CD4-positive, alpha-beta T cell treated with Interleukin-15 for 4 hours (primary cell): ENCODE measurements around the gene NEURL1B.
"Not testable (repeated sequence)": the region's sequence is repeated elsewhere in the genome, so short reads cannot be mapped to it uniquely, and the experiment has no call there.

Experiments
- DNase-seq: peaks from one replicate; pipeline ENCODE4 v3.0.0-alpha.2; 2020; ENCODE audit warnings: low spot score

Gene NEURL1B

DNA sequence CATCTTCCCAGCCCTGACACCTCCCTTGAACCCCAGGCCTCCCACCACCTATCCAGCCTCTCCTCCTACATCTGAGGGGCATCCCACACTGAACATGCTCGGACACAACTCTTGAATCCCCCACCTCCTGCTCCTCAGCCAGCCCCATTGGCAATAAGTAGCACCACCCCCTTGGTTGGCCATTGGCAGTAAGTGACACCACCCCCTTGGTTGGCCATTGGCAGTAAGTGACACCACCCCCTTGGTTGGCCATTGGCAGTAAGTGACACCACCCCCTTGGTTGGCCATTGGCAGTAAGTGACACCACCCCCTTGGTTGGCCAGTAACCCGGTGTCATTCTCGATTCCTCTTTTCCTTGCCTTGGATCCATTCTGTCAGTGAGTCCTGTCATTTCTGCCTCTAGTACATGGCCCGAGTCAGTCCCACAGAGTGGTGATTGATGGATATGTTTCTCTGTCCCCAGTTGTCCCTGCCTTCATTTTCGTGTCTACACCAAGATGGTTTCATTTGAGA is 37.4 kb downstream of the NEURL1B start:
- DNase-seq: not testable (repeated sequence)

DNA sequence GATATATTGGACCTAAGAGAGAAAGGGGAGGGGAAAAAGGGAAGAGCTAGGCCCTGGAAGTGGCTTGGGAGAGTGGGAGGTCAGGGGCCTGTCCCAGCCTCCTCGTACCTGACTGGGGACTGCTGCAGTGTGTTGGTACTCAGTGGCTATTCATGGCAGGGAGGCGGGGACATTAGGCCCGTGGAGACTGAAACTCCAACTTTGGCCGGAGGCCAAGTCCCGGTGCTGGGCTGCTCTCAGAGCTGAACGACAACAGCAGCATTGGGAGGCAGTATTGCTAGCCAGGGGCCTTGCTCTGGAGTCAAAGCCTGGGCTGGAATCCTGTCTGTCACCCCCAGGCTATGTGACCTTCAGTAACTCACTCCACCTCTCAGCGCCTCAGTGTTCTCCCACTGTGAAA is 37.8 kb downstream of the NEURL1B start:
- DNase-seq: no peak

DNA sequence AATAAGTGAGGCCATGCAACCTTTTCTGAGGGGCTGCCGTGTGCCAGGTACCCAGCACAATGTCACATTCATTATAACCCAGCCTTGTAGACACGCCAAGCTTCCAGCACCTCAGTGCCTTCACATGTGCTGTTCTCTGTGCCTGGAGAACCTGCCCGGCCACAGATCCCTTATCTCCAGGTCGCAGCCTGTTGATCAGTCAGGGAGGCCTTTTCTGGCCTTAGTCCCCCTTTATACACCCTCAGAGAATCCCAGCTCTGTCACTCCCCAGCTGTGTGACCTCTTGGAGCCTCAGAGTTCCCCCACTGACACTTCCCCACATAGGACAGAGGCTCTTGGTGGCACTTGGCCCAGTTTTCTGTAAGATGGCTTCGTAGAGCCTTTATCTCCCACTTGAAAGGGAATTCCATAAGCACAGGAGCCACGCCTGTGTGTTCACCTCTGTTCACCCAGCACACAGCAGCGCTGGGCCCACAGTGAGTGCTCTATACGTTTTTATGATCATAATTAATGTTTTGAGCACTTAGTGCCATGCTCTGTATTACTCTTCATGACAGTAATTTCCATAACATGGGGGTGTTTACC is 38.7 kb downstream of the NEURL1B start:
- DNase-seq: no peak

DNA sequence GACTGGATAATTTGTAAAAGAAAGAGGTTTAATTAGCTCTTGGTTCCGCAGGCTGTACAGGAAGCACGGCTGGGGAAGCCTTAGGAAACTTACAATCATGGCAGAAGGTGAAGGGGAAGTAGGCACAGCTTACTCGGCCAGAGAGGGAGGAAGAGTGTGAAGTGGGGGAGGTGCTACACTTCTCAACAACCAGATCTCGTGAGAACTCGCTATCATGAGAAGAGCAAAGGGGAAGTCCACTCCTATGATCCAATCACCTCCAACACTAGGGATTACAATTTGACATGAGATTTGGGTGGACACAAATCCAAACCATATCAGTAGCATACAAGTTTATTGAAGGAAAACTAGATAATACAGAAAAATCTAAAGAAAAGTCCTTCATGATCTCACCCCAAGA is 39.9 kb downstream of the NEURL1B start:
- no peak for DNase-seq

DNA sequence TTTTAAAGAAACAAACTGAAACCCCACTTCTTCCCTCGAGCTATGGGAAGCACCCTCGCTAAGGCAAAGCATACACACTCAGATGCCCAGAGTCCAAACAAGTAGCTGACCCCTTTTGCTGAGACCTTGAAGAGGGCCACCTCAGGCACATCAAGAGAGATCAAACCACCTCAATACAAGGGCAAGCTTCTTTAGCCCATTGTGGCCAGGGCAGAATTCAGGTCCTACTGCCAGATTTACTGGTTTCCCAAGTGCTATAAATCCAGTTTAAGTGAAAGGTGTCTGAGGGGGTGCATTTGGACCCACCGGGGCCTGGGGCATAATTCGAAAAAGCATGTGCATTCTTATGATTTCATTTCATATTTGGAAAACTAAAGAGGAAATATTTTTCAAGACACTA is 40.4 kb downstream of the NEURL1B start:
- no peak for DNase-seq

DNA sequence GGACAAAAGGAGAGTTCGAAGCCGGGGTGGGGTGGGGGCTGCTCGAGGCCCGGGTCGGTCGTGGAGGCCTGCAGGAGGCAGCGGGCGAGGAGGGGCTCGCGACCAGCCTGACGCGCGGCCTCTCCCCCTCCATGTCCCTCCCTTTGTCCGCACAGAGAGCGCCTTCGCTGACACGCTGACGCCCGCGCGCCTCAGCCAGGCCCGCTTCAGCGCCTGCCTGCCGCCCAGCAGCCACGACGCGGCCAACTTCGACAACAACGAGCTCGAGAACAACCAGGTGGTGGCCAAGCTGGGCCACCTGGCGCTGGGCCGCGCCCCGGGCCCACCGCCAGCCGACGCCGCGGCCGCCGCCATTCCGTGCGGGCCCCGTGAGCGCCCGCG is 42.2 kb downstream of the NEURL1B start:
- DNase-seq: no peak

DNA sequence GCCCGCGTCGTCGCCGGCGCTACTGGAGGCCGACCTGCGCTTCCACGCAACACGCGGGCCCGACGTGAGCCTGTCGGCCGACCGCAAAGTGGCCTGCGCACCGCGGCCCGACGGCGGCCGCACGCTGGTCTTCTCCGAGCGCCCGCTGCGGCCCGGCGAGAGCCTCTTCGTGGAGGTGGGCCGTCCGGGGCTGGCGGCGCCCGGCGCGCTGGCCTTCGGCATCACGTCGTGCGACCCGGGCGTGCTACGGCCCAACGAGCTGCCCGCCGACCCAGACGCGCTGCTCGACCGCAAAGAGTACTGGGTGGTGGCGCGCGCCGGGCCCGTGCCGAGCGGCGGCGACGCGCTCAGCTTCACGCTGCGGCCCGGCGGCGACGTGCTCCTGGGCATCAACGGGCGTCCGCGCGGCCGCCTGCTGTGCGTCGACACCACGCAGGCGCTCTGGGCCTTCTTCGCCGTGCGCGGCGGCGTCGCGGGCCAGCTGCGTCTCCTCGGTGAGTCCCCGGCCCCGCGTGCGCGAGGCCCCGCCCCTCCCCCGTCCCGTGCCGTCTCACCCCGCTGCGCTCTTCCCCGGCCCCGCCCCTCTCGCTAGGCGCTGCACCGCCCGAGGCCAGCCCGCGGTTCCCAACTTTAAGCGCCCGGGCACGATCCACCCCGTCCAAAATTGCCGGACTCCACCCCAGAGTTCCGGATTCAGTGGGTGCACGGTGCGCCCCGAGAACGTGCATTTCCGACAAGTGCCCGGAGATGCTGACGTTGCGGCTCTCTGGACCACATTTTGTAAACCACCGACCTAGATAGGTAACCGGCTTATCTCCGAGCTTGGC is 42.8 kb downstream of the NEURL1B start:
- DNase-seq: peak; percentile 67

DNA sequence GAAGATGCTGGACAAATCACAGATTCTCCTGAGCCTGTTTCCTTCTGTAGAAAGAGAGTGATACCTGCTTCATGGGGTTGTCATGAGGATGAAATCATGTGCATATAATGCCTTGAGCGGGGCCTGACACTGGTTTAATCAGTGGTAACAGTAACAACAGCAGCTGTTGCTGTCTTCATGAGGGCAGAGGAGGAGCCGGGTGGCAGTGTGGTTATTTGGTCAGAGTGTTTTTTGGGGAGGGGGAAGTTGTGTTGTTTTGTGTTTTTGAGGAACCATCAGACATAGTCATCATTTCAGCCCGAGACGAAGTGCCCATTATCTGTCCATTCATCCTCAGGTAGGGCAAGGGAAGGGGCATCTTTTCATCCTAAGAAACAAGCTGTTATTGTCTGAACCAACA is 44.0 kb downstream of the NEURL1B start:
- no peak for DNase-seq

DNA sequence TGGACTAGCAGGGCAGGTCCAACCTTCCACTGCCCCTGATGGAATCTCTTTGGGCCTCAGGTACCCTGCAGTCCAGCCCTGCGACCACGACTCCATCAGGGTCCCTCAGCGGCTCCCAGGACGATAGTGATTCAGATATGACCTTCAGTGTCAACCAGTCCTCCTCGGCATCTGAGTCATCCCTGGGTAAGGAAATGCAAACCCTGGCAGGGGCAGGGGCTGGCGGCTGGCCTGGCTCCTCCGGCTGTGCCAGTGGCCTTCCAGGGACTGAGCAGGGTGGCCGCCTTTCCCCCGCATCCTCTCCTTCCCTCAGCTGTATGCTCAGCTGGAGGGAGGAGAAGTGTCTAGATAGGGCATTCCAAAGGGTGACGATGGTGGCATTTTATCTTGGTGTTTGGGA is 45.0 kb downstream of the NEURL1B start:
- no peak for DNase-seq

DNA sequence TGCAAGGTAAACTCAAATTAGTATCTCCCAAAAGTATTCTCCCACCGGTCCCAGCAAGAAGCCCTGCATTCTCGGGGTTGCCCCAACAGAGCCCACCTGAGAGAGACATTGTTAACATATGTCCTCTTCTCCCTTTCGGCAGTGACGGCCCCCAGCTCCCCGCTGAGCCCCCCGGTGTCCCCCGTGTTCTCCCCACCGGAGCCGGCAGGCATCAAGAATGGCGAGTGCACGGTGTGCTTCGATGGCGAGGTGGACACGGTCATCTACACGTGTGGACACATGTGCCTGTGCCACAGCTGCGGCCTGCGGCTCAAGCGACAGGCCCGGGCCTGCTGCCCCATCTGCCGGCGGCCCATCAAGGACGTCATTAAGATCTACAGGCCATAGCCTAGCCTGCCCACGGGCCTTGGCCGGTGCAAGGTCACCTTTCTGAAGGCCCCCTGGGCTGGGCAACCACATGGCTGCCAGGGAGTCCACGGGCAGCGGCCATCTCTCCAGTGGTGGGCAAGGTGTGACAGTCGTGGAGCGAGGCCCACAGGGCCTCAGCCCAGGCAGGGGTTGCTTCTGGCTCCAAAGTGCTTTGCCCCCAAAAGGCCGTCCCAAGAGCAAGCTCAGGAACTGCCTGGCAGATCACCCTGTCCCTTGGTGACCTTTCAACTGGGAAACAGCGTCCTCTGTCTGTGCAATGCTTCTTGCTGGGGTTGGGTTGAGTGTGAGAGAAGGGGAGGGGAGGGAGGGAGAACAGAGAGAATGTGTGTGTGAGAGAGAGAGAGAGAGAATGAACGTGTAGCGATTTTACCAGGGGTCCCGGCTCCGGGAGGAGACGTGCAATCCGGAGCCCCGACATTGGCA is 45.7 kb downstream of the NEURL1B start:
- no peak for DNase-seq

DNA sequence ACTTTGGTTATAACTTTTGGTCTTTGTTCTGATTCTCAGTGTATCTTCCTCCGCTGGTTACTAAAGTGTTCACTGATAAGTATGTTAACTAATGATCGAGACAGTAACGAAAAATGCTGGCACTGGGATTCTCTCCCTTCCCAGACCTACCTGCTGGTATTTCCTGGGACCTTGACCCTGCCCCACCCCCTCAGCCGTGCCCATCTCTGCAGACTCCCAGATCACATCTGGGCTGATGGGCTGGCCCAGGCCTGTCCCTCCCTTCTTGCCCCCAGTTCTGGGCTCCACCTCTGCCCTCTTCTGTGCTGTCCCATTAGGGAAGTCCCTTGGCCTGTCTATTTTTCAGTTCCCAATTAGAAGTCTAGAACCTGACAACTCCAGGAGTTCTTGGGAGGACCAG is 46.9 kb downstream of the NEURL1B start:
- DNase-seq: no peak

DNA sequence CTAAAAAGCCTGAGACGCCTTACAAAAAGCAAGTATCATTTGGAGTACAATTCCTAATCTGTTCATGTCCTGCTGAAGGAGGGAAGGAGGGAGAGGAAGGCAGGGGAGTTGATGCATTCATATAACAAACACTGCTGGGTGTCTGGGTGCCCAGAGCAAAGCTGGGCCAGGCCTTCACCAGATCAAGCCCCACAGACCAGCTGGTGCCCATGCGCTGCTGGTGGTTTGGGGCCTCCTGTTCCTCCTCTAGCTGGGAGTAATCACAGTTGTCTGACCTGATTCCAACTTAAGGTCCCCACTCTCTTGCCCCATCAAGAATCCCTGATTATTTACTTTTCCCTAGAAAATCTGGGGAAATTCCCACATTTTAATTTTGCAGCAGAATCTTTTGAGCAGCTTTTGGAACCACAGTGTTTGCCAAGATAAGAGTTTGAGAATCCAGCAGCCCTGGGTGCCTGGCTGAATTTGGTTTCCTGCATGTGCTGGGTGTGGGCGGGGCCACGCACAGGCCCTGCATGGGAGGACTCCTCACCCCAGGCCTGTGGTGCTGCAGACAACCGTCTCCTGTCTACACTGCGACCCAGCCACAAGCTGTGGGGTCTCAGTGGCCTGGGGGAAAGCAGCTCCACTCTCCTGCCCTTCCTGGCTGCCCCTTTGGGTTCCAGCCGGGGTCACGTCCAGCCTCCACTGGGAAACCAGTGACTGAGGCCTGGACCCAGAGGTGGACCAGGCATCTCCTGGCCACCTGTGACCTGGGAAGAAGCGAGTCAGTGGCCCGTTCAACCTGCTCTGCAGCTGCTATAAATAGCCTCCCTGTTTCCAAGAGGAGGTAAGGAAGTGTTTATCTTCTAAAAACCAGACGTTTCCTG is 47.5 kb downstream of the NEURL1B start:
- DNase-seq: no peak

DNA sequence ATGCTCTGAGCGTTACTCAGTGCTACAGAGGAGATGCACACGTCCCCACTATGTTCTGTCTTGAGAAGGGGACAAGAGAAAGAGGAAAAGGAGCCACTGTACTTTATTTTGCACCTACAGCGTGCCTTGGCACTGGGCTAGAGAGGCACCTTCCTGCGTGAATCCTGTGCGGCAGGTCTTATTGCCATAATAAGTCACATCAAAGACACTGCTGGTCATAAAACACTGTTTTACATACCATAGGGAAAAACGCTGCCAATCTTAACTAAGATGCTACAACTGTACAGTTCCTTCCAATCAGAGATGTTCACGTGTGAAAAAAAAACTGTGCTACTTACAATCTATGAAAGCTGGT is 48.1 kb downstream of the NEURL1B start:
- DNase-seq: no peak

DNA sequence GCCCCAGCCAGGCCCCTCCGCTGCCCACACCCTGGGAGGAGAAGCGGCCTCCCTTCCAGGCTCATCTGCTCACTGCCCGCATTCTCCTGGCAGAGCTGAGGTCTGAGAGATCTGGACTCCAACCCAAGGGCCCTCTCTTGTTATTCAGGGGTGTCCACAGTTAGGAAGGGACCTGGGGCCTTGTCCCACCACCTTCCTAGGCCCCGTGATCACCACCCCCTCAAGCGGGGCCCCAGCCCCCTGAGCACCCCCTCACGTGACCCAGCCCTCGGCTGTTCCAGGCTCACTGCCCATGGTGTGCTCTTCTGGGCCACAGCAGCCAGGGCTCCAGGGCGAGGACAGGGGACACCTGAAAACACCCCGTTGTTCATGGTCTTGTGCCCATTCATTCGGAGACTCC is 48.7 kb downstream of the NEURL1B start:
- DNase-seq: no peak

DNA sequence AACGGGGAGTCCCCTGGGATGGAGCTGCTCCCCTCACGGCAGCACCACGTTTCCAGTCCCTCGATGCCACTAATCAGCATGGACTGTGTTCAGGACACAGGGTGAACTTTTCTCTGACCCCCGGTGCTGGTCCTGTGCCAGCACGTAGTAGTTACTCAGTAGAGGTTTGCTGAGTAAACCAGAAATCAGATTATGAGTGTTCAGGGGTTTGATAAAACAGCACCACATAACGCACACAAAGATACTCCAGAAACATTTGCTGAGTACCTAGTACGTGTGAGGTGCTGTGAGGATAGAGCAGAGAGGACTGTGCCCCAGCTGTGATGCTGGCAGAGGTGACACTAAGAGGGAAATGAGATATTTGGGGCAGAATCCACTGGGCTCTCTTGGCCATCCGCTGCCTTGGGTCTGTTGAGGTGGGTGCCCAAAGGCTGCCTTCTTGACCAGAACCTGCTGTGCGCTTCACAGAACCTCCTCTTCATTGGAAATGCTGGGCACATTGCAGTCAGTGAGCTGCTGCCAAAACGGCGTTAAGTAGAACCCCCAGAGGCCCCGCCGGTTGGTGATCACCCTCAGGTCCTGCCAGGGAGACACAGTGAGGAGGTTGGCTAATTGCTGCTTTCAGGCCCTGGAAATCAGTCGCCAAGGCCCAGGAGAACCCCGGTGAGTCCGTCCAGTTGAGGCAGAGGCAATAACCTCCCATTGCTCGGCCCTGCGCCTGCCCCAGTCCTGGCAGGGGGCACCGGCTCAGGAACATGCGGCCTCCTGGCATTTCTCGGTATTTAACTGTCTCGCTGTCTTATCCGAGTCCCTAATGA is 49.4 kb downstream of the NEURL1B start:
- DNase-seq: no peak

DNA sequence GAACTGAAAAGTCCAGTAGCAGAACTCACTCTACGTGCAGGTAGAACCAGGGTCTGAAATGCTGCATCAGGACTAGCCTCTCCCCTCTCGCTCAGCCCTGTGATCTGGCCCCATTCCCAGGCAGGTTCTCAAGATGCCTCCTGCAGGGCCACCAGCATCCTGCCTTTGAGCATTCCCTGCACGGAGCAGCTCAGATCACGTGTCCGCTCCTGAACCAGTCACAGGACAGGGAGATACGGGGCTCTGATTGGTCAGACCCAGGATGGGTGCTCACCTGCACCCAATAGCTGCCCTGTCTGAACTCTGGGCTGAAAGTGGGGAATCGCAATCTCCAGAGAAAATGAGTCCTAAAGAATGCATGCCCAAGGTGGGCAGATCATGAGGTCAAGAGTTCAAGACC is 50.8 kb downstream of the NEURL1B start:
- no peak for DNase-seq

DNA sequence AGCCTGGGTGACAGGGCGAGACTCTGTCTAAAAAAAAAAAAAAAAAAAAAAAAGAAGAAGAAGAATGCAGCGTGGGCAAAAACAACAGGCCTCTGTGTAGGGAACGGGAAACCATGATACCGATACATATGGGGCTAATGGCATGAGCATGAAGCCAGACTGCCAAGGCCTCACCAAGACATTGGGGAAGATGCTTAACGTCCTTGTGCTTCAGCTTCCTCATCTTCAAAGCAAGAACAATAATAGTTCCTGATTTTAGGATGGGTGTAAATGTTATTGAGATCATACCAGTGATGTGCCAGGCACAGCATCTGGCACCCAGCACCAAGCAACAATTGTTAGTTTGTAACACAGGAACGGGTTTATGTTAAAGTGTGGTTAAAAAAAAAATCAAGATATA is 51.4 kb downstream of the NEURL1B start:
- no peak for DNase-seq

DNA sequence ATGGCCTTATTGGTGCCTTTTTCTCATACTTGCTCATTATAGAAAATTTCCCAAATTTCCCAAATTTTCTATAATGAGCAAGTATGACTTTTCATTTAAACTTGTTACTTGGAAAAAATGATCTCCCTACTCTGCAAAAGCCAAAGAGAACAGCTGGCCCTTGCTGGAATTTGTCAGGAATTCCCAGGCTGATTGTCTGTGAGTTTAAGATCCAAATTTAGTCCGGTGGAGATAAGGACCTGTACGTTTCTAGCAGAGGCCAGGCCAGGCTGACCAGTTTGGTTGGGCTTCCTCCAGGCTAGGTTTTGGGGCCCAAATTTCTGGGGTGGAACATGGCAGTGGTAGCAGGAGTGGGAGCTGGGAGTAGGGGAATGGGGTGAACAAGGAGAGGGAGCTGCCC is 51.9 kb downstream of the NEURL1B start:
- DNase-seq: no peak

DNA sequence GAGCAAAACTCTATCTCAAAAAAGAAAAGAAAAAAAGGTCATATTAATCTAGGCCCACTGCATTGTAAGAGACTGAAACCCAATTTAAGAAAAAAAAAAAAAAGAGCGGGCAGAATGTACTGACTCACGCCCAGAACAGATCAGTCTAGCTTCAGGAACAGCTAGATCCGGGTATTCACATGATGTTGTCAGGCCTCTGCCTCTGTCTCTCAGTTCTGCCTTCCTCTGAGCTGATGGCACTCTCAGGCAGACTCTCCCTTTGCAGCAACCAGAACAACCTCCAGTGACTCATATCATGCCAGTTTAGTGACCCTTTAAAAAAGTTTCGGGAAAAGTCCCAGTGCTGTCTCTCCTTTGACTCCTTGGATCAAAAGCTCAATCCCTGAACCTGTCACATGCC is 53.0 kb downstream of the NEURL1B start:
- no peak for DNase-seq

DNA sequence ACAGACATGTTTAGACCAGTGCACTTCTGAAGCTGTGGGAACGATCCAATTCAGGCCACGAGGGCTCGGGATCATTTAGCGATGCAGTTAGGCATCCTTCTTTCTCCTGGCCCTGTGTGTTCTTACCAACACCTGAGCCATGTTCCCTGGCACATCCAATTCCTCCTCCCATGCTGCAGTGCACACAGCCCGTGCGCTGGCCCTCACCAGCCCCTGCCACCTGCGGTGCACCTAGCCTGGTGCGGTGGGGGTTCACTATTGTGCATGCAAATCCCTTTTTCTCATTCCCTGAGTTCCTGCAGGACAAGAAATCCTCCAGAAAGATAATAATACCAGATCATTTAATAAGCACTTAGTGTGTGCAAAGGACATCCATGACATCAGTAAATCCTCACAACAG is 53.5 kb downstream of the NEURL1B start:
- no peak for DNase-seq
